ENCODE data around the gene CPSF3.

Gene CPSF3

DNA sequence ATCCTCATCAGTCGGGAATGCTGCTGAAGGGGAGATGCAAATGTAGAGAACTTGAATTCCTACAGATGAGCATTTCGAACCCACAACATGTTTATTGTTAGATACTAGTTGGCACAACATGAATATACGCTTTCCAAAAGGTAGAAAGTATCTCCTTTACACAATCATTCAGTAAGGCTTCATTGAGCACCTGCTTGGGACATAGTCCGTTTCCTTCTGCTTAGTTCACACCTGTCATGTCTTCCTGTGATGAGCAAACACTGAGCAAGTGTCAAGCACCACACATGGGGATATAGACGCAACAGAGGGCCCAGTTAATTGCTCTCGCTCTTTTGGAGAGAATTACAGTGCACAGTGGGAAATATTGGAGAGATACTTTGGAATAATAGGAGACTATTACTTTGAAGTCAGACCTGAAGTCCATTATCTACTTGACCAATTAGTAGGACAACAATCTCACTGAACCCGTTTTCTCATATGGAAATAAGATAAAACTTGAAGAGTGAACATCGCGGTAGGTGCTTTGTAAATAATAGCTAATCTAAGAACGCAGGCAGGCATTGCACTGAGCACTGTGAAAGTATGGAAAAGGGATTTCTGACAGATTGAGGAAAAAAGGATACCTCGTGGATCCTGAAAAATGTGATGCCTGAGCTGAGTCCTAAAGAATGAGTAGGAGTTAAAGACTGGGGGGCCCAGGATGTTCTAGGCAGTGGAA is 1.2 kb downstream of the CPSF3 start:
- TF ChIP-seq CTCF (IDR thresholded peaks at IDR 0.05): no peak

DNA sequence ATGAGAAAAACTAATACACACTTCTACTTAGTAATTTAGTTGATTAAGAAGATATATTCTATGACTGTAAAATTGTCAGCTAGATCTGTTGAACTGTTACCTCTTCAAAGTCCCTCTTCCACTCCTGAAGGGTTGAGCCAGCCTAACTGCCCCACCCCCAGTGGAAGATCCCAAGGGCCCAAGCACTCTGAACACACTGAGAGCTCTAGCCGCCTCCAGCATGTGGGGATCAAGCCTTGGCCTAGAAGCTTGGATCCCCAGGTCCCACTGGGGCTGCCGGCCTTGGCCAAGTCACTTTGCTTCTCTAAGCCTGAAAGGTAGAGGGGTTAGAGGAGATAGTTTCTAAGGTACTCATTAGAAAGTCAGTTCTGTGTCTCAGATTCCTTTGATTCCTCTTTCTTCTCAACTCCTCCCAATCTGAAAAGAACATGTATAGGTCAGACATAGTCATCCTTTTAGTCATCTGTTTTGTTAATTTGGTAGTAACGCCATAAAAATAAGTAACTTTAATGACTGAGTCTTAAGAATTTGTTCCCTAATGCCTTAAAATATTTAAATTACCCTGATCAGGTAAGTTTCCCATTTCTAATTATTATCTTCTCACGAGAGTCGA is 5.6 kb downstream of the CPSF3 start:
- TF ChIP-seq CTCF (IDR thresholded peaks at IDR 0.05): no peak

DNA sequence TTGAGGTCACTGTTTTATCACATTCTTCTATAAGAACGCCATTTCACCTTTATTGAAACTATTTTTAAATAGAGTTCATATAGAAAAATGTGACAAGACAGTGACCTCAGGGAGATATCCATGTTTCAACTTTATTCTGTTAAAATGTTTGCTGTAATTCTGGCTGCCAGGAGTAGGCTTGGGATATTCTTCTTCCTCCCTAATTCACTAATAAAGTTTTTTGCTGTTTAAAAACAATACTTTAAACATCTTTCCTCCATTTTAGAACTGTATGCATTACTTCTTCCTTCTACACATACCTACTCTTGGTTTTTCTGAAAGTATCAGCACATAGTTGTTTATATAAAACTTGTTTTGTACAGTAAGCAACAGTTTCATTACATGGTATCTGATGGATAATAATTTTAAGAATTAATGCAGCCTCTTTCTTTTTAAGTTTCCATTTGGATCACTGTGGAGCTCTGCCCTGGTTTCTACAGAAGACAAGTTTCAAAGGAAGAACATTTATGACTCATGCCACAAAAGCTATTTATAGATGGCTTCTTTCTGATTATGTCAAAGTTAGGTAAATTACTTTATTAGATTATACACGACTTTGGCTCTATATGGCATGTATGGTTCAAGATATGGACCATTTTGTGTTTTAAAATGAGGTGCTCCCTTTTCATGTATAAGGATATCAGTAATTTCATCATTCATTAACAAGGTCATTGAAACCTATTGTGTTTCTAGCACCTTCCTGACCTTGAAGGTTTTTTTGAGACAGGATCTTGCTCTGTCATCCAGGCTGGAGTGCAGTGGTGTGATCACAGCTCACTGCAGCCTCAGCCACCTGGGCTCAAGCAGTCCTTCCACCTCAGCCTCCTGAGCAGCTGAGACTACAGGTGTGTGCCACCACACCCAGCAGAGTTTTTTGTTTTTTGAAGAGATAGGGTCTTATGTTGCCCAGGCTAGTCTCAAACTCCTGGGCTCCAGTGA is 7.2 kb downstream of the CPSF3 start:
- TF ChIP-seq CTCF (IDR thresholded peaks at IDR 0.05): no peak

- TF ChIP-seq CTCF (IDR thresholded peaks at IDR 0.05): no peak
Observed at GRCh38 chr2:9434489-9434888, 11.0 kb downstream of the CPSF3 start.

GRCh38 chr2:9439536-9439935 is 16.1 kb downstream of the CPSF3 start:
- TF ChIP-seq CTCF (IDR thresholded peaks at IDR 0.05): no peak

DNA sequence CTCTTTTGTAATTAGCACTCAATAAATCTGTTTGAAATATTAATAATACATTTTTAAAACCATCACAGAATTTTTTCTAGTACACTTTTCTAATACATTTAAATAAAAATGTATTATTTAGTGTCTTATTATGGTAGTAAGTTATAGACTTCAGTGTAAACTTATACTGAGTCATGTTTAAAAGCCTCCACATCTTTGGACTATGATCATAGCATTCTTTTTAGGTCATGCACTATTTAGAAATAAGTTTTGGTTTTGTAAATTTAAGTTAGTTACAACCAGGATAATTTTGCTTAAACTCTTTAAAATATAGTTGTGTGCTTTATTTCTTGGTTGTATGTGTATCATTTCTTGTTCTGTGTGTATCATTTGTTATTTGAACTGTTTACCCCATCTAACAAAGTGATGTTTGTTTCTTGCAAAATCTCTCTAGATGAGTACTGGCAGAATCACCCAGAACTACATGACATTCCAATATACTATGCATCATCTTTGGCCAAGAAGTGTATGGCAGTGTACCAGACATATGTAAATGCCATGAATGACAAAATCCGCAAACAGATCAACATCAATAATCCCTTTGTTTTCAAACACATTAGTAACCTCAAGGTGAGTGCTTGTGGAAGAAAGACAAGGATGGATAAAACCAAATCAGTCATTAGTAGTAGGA is 16.7 kb downstream of the CPSF3 start:
- TF ChIP-seq CTCF (IDR thresholded peaks at IDR 0.05): no peak

- no peak for TF ChIP-seq CTCF (IDR thresholded peaks at IDR 0.05)
Observed at GRCh38 chr2:9441556-9441955, 18.1 kb downstream of the CPSF3 start.

Data from LNCAP (cell line).